ENCODE data around the gene AKAP10. TPM values are rescaled to one million over a fixed set of nuclear protein-coding genes. Genes with fewer than 3 reads are reported as not detected.

Gene AKAP10
- total RNA-seq, 1 donor from 2014 or later = 29.8 TPM

GRCh38 chr17:19905502-19905901 is 72.1 kb downstream of the AKAP10 start:
- no peak for DNase-seq
- Mint-ChIP-seq H3K9me3 (ENCODE audit: unreplicated experiment) (no peaks in the 10 kb centered on the region), H3K36me3 (ENCODE audit: unreplicated experiment) (no peaks in the 10 kb centered on the region), H3K27me3 (ENCODE audit: unreplicated experiment) (no peaks in the 10 kb centered on the region), H3K4me1 (ENCODE audit: low read depth, unreplicated experiment) (no peaks in the 10 kb centered on the region), H3K27ac (ENCODE audit: unreplicated experiment) (no peak overlapping the region), H3K4me3 (ENCODE audit: unreplicated experiment) (no peak overlapping the region)
- no peak for TF ChIP-seq CTCF (IDR thresholded peaks at IDR 0.05; ENCODE audit: partially characterized antibody, unreplicated experiment)

- TF ChIP-seq CTCF (IDR thresholded peaks at IDR 0.05; ENCODE audit: partially characterized antibody, unreplicated experiment) = no peak
- no peak for DNase-seq
- no peaks in the 10 kb centered on the region for H3K9me3 Mint-ChIP-seq (ENCODE audit: unreplicated experiment)
- no peak overlapping the region for H3K4me3 Mint-ChIP-seq (ENCODE audit: unreplicated experiment)
- H3K27ac Mint-ChIP-seq (ENCODE audit: unreplicated experiment) = no peak overlapping the region
- H3K4me1 Mint-ChIP-seq (ENCODE audit: low read depth, unreplicated experiment) = no peaks in the 10 kb centered on the region
- H3K36me3 Mint-ChIP-seq (ENCODE audit: unreplicated experiment) = no peaks in the 10 kb centered on the region
- no peaks in the 10 kb centered on the region for H3K27me3 Mint-ChIP-seq (ENCODE audit: unreplicated experiment)
Observed at GRCh38 chr17:19904924-19905323, 72.7 kb downstream of the AKAP10 start.

- no peaks in the 10 kb centered on the region for H3K27me3 Mint-ChIP-seq (ENCODE audit: unreplicated experiment)
- H3K4me1 Mint-ChIP-seq (ENCODE audit: low read depth, unreplicated experiment) = no peaks in the 10 kb centered on the region
- TF ChIP-seq CTCF (IDR thresholded peaks at IDR 0.05; ENCODE audit: partially characterized antibody, unreplicated experiment) = no peak
- H3K27ac Mint-ChIP-seq (ENCODE audit: unreplicated experiment) = no peak overlapping the region
- DNase-seq = no peak
- H3K9me3 Mint-ChIP-seq (ENCODE audit: unreplicated experiment) = no peaks in the 10 kb centered on the region
- H3K4me3 Mint-ChIP-seq (ENCODE audit: unreplicated experiment) = no peak overlapping the region
- no peaks in the 10 kb centered on the region for H3K36me3 Mint-ChIP-seq (ENCODE audit: unreplicated experiment)
Observed at GRCh38 chr17:19904412-19904811, 73.2 kb downstream of the AKAP10 start.

- Mint-ChIP-seq H3K4me3 (ENCODE audit: unreplicated experiment) (no peak overlapping the region), H3K27ac (ENCODE audit: unreplicated experiment) (no peak overlapping the region), H3K36me3 (ENCODE audit: unreplicated experiment) (no peaks in the 10 kb centered on the region)
Observed at GRCh38 chr17:19900809-19901208, 76.8 kb downstream of the AKAP10 start.

GRCh38 chr17:19897903-19898302 is 79.7 kb downstream of the AKAP10 start:
- no peaks in the 10 kb centered on the region for H3K4me1 Mint-ChIP-seq (ENCODE audit: low read depth, unreplicated experiment)
- H3K9me3 Mint-ChIP-seq (ENCODE audit: unreplicated experiment) = no peaks in the 10 kb centered on the region
- H3K4me3 Mint-ChIP-seq (ENCODE audit: unreplicated experiment) = no peak overlapping the region
- no peaks in the 10 kb centered on the region for H3K36me3 Mint-ChIP-seq (ENCODE audit: unreplicated experiment)
- H3K27me3 Mint-ChIP-seq (ENCODE audit: unreplicated experiment) = peaks cover 3% of the 10 kb centered on the region
- no peak for DNase-seq
- TF ChIP-seq CTCF (IDR thresholded peaks at IDR 0.05; ENCODE audit: partially characterized antibody, unreplicated experiment) = no peak
- no peak overlapping the region for H3K27ac Mint-ChIP-seq (ENCODE audit: unreplicated experiment)

More at GRCh38 chr17:19900809-19901208, 76.8 kb downstream of the AKAP10 start:
- Mint-ChIP-seq H3K27me3 (ENCODE audit: unreplicated experiment) (peaks cover 2% of the 10 kb centered on the region), H3K9me3 (ENCODE audit: unreplicated experiment) (no peaks in the 10 kb centered on the region), H3K4me1 (ENCODE audit: low read depth, unreplicated experiment) (no peaks in the 10 kb centered on the region)
- no peak for TF ChIP-seq CTCF (IDR thresholded peaks at IDR 0.05; ENCODE audit: partially characterized antibody, unreplicated experiment)
- no peak for DNase-seq

All from glutamatergic neuron (in vitro differentiated cells).